GM21529 (cell line): ENCODE data around the gene PNCK.
"Not testable (repeated sequence)": the region's sequence is repeated elsewhere in the genome, so short reads cannot be mapped to it uniquely, and the experiment has no call there.

Experiments used
- ATAC-seq: cut with Tn5 transposase; IDR thresholded peaks from one replicate; pipeline ENCODE4 v1.9.1; 2021; ENCODE audit not compliant: unreplicated experiment

Gene PNCK

GRCh38 chrX:153699210-153699783, 25.7 kb upstream of the PNCK start:
- not testable (repeated sequence) for ATAC-seq

GRCh38 chrX:153697924-153698865, 24.6 kb upstream of the PNCK start:
- no peak for ATAC-seq

- ATAC-seq, result not testable (repeated sequence)
Measured at GRCh38 chrX:153696986-153697722, 23.5 kb upstream of the PNCK start.

- ATAC-seq, result not testable (repeated sequence)
Measured at GRCh38 chrX:153696538-153696937, 22.9 kb upstream of the PNCK start.

- ATAC-seq, result no peak
Measured at GRCh38 chrX:153696100-153696499, 22.5 kb upstream of the PNCK start.

GRCh38 chrX:153694687-153695270, 21.2 kb upstream of the PNCK start:
- no peak for ATAC-seq

GRCh38 chrX:153694256-153694655, 20.6 kb upstream of the PNCK start:
- not testable (repeated sequence) for ATAC-seq

- ATAC-seq, result no peak
Measured at GRCh38 chrX:153693216-153694086, 19.8 kb upstream of the PNCK start.

GRCh38 chrX:153692611-153693156, 19.1 kb upstream of the PNCK start:
- no peak for ATAC-seq

GRCh38 chrX:153692003-153692402, 18.4 kb upstream of the PNCK start:
- no peak for ATAC-seq

GRCh38 chrX:153691032-153691827, 17.6 kb upstream of the PNCK start:
- ATAC-seq, result not testable (repeated sequence)

GRCh38 chrX:153690466-153690865, 16.9 kb upstream of the PNCK start:
- no peak for ATAC-seq

GRCh38 chrX:153689654-153690465, 16.2 kb upstream of the PNCK start:
- ATAC-seq, result no peak

GRCh38 chrX:153688911-153689590, 15.4 kb upstream of the PNCK start:
- ATAC-seq, result no peak

- ATAC-seq, result no peak
Measured at GRCh38 chrX:153688506-153688905, 14.9 kb upstream of the PNCK start.

- no peak for ATAC-seq
Measured at GRCh38 chrX:153688071-153688470, 14.5 kb upstream of the PNCK start.

- ATAC-seq, result no peak
Measured at GRCh38 chrX:153687121-153688039, 13.8 kb upstream of the PNCK start, which contains the start of gene SLC6A8. Gene SLC6A8, plus strand, starts transcription at chrX:153687926. Its CDS starts 649 bp downstream, at chrX:153688575.
